ENCODE data around the gene GCH1. TPM values are rescaled to one million over a fixed set of nuclear protein-coding genes. Genes with fewer than 3 reads are reported as not detected.

GCH1 gene
- polyA plus RNA-seq, 3 donors: 55.3 to 68.6 (median 63.3) TPM

- no peak for DNase-seq
- H3K4me2 ChIP-seq (replicated peaks; ENCODE audit: extremely low read depth, low read length, poor library complexity, severe bottlenecking): no peak overlapping the region
- no peaks in the 10 kb centered on the region for H3K36me3 ChIP-seq (replicated peaks in 1 of 2; ENCODE audit: control insufficient read depth in 1 of 2, insufficient read depth in 2 of 2, low read length in 2 of 2)
- no CpG with 5 or more reads among the region's 1 CpG for WGBS (ENCODE audit: insufficient coverage)
- no peak overlapping the region for H3K27ac ChIP-seq (ENCODE audit: low read depth in 1 of 2, low read length in 2 of 2)
- no peaks in the 10 kb centered on the region for H3K27me3 ChIP-seq (ENCODE audit: control insufficient read depth in 2 of 2, insufficient read depth in 2 of 2, low read length in 2 of 2)
- H2AFZ ChIP-seq (ENCODE audit: insufficient read depth, low read depth, low read length, poor library complexity, severe bottlenecking): no peak overlapping the region
- H3K36me3 Mint-ChIP-seq: peaks cover 0 to under 1% of the 10 kb centered on the region in 2 donors
- H3K4me3 Mint-ChIP-seq: no peak overlapping the region
- no peaks in the 10 kb centered on the region for H4K20me1 ChIP-seq (ENCODE audit: insufficient read depth, low read length)
- no peak overlapping the region for H3K9ac ChIP-seq (ENCODE audit: insufficient read depth, low read length, poor library complexity, severe bottlenecking)
- intact Hi-C loops (cut with micrococcal nuclease): no loop called here
- no peaks in the 10 kb centered on the region for H3K9me3 Mint-ChIP-seq
- TF ChIP-seq CTCF (IDR thresholded peaks at IDR 0.05): no peak
- no peak overlapping the region for H3K4me3 ChIP-seq (replicated peaks in 1 of 3; ENCODE audit: low read depth in 2 of 3, low read length in 3 of 3)
- no peaks in the 10 kb centered on the region for H3K4me1 ChIP-seq (ENCODE audit: control insufficient read depth in 1 of 2, insufficient read depth in 2 of 2, low read length in 2 of 2)
- peaks cover 5% of the 10 kb centered on the region for H3K4me1 Mint-ChIP-seq
- H3K27ac Mint-ChIP-seq: no peak overlapping the region
- H3K9me3 ChIP-seq (replicated peaks in 1 of 2; ENCODE audit: control insufficient read depth in 1 of 2, insufficient read depth in 1 of 2, low read length in 2 of 2): no peaks in the 10 kb centered on the region
- H3K27me3 Mint-ChIP-seq (ENCODE audit: low read depth in 3 of 3): no peaks in the 10 kb centered on the region
- no peaks in the 10 kb centered on the region for H3K79me2 ChIP-seq (ENCODE audit: insufficient read depth, low read length)
Observed at GRCh38 chr14:54933006-54933405, 30.4 kb upstream of the GCH1 start.

DNA sequence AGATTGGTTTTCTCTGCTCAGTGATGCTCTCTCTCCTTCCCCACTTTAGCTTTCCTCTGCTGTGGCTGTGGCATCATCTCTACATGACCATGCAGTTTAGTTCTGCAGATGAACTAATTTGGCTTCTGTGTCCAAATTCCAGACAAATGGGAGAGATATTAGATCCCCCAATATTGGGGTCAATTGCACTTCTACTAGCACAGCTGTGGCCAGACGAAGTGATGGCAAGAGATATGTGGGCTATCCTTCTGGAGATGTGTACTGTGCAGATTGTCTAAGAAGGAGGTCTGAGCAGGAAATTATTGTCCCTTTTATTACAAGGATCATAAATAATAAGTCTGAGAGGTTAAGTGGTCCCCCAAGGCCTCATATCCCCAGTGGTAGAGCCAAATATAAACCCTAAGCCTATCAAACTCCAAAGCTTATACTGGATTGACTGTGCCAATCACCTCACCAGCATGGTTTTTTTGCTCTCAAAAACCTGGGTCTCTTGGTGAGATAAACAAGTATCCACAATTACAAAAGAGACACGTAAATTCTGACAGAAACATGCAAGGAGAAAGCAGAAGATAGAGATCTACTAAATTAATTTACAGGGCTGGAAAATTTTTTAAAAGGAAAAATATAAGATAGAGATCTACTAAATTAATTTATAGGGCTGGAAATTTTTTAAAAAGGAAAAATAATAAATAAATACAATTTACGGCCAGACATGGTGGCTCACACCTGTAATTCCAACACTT lies 29.1 kb upstream of the GCH1 start:
- H3K4me2 ChIP-seq (replicated peaks; ENCODE audit: extremely low read depth, low read length, poor library complexity, severe bottlenecking): no peak overlapping the region
- peaks cover 5% of the 10 kb centered on the region for H3K4me1 Mint-ChIP-seq
- H2AFZ ChIP-seq (ENCODE audit: insufficient read depth, low read depth, low read length, poor library complexity, severe bottlenecking): no peak overlapping the region
- H3K27me3 Mint-ChIP-seq (ENCODE audit: low read depth in 3 of 3): peaks cover 0 to 1% (median under 1%) of the 10 kb centered on the region in 3 donors
- DNase-seq: no peak
- no peaks in the 10 kb centered on the region for H3K36me3 ChIP-seq (replicated peaks in 1 of 2; ENCODE audit: control insufficient read depth in 1 of 2, insufficient read depth in 2 of 2, low read length in 2 of 2)
- H4K20me1 ChIP-seq (ENCODE audit: insufficient read depth, low read length): no peaks in the 10 kb centered on the region
- H3K27me3 ChIP-seq (ENCODE audit: control insufficient read depth in 2 of 2, insufficient read depth in 2 of 2, low read length in 2 of 2): no peaks in the 10 kb centered on the region
- H3K4me3 Mint-ChIP-seq: no peak overlapping the region
- no peak overlapping the region for H3K27ac ChIP-seq (ENCODE audit: low read depth in 1 of 2, low read length in 2 of 2)
- no peaks in the 10 kb centered on the region for H3K36me3 Mint-ChIP-seq
- no peak overlapping the region for H3K27ac Mint-ChIP-seq
- H3K9ac ChIP-seq (ENCODE audit: insufficient read depth, low read length, poor library complexity, severe bottlenecking): no peak overlapping the region
- no CpG with 5 or more reads among the region's 3 CpGs for WGBS (ENCODE audit: insufficient coverage)
- no peaks in the 10 kb centered on the region for H3K9me3 ChIP-seq (replicated peaks in 1 of 2; ENCODE audit: control insufficient read depth in 1 of 2, insufficient read depth in 1 of 2, low read length in 2 of 2)
- TF ChIP-seq CTCF (IDR thresholded peaks at IDR 0.05): no peak
- H3K9me3 Mint-ChIP-seq: no peaks in the 10 kb centered on the region
- no peaks in the 10 kb centered on the region for H3K79me2 ChIP-seq (ENCODE audit: insufficient read depth, low read length)
- no peak overlapping the region for H3K4me3 ChIP-seq (replicated peaks in 1 of 3; ENCODE audit: low read depth in 2 of 3, low read length in 3 of 3)
- H3K4me1 ChIP-seq (ENCODE audit: control insufficient read depth in 1 of 2, insufficient read depth in 2 of 2, low read length in 2 of 2): no peaks in the 10 kb centered on the region
- intact Hi-C loops (cut with micrococcal nuclease): no loop called here
